K562 (cell line): ENCODE measurements around the gene HRH1. TPM values are rescaled to one million over a fixed set of nuclear protein-coding genes. Genes with fewer than 3 reads are reported as not detected.

ENCODE experiments used
- ATAC-seq: fragments of 200-7000 bp; cut with Tn5 transposase; 3 replicates; pipeline ENCODE4 v1.9.1; 2020; ENCODE audit warnings: moderate library complexity
- BruUV-seq: library from RNA; stranded (reverse); fragments of 400-500 nt; replicated peaks from 2 replicates; lab custom pipeline; 2021; lab: Mats Ljungman, UMichigan
- CTCF ChIA-PET: fragments of 300-600 bp; formaldehyde crosslinking; extraction: SDS; loops from one replicate; lab custom pipeline; 2021; ENCODE audit warnings: low intra/inter-chr PET ratio; lab: Yijun Ruan, JAX
- POLR2A ChIA-PET: fragments of 300-600, 350-650 bp; sonication (Branson Sonifier 250); formaldehyde crosslinking; extraction: SDS; loops from one replicate; lab custom pipeline; 2021; ENCODE audit warnings: antibody characterized with exemption, inconsistent platforms; lab: Yijun Ruan, JAX
- DNase-seq, 4 experiments: peaks; one replicate each; pipeline versions ENCODE4 v3.0.0 to v3.0.0-alpha.2; 2011 to 2018; ENCODE audit warnings: low spot score in 3 of 4, mixed read lengths in 3 of 4; ENCODE audit errors: extremely low read depth in 1 of 4
- FAIRE-seq: peaks from 2 replicates; lab custom pipeline; 2011; peaks lifted over from hg19 to GRCh38; lab: Jason Lieb, UNC
- H2AFZ ChIP-seq: 2 replicates; pipeline ENCODE4 v1.6.0; 2011; ENCODE audit warnings: low read depth, low read length, control low read depth, inconsistent platforms
- H3K27ac ChIP-seq: fragments of 200-600 bp; 3 replicates; pipeline ENCODE4 v1.8.0; 2011; ENCODE audit warnings: low read depth, mild to moderate bottlenecking, control low read depth, inconsistent platforms, low read length, moderate library complexity, mixed read lengths; ENCODE audit errors: extremely low read depth
- H3K27me3 ChIP-seq, 2 experiments: fragments of 300-600 bp in 1 of 2; 2 replicates in 1 of 2; 3 replicates in 1 of 2; pipeline versions ENCODE4 v1.6.0 to v1.8.0; 2011; ENCODE audit warnings: inconsistent platforms in 2 of 2, low read length in 2 of 2, mild to moderate bottlenecking in 1 of 2, mixed read lengths in 1 of 2, moderate library complexity in 1 of 2; ENCODE audit not compliant: control insufficient read depth in 2 of 2, insufficient read depth in 2 of 2
- H3K36me3 ChIP-seq: fragments of 300-600 bp; 3 replicates; pipeline ENCODE4 v1.8.0; 2011; ENCODE audit warnings: mild to moderate bottlenecking, low read length, inconsistent platforms; ENCODE audit not compliant: control insufficient read depth, insufficient read depth
- H3K4me1 ChIP-seq, 2 experiments: fragments of 200-600 bp in 1 of 2; replicated peaks in 1 of 2; 2 replicates in 1 of 2; 3 replicates in 1 of 2; pipeline versions ENCODE4 v1.5.1 to v1.8.0; 2011; ENCODE audit warnings: inconsistent platforms in 2 of 2, low read length in 2 of 2, mild to moderate bottlenecking in 1 of 2, mixed read lengths in 1 of 2, moderate library complexity in 1 of 2; ENCODE audit not compliant: control insufficient read depth in 2 of 2, insufficient read depth in 2 of 2
- H3K4me2 ChIP-seq: 2 replicates; pipeline ENCODE4 v1.6.1; 2011; ENCODE audit warnings: low read length, control low read depth, inconsistent platforms, mixed read lengths; ENCODE audit not compliant: insufficient read depth
- H3K4me3 ChIP-seq: fragments of 200-600 bp; sonication (generic), shearing (Covaris generic); 2 replicates; pipeline ENCODE4 v1.5.1; 2016; ENCODE audit warnings: control low read depth, inconsistent platforms
- H3K79me2 ChIP-seq: fragments of 200-600 bp; 3 replicates; pipeline ENCODE4 v1.8.0; 2011; ENCODE audit warnings: low read length, inconsistent platforms; ENCODE audit not compliant: control insufficient read depth, insufficient read depth
- H3K9ac ChIP-seq, 2 experiments: 2 replicates each; pipeline versions ENCODE4 v1.6.0 to v1.6.1; 2011; ENCODE audit warnings: low read depth in 2 of 2, low read length in 2 of 2, control low read depth in 1 of 2, inconsistent platforms in 1 of 2, mild to moderate bottlenecking in 1 of 2, mixed read lengths in 1 of 2; ENCODE audit not compliant: insufficient read depth in 1 of 2
- H3K9me1 ChIP-seq: one replicate; pipeline ENCODE4 v1.6.0; 2011; ENCODE audit warnings: inconsistent platforms, mild to moderate bottlenecking, low read length, moderate library complexity; ENCODE audit not compliant: control insufficient read depth, insufficient read depth
- H3K9me3 ChIP-seq: replicated peaks from 2 replicates; pipeline ENCODE4 v1.5.1; 2011; ENCODE audit warnings: low read depth, low read length, inconsistent platforms; ENCODE audit not compliant: control insufficient read depth, insufficient read depth
- H4K20me1 ChIP-seq: replicated peaks from 2 replicates; pipeline ENCODE4 v1.6.1; 2011; ENCODE audit warnings: low read length, inconsistent platforms, mixed read lengths; ENCODE audit not compliant: control insufficient read depth, insufficient read depth
- ARHGAP35 ChIP-seq: fragments of 450-650 bp; IDR thresholded peaks from 2 replicates; pipeline ENCODE4 v1.6.1; 2018; ENCODE audit not compliant: partially characterized antibody
- C11orf30 ChIP-seq: fragments of 450-650 bp; IDR thresholded peaks from 2 replicates; pipeline ENCODE4 v1.6.1; 2016; ENCODE audit warnings: low read depth, mild to moderate bottlenecking
- CBFB ChIP-seq: sonication (generic); formaldehyde crosslinking; IDR thresholded peaks from 2 replicates; pipeline ENCODE4 v1.4.0; 2020; ENCODE audit warnings: mild to moderate bottlenecking, missing genetic modification reagents
- E2F4 ChIP-seq: sonication (generic); formaldehyde crosslinking; IDR thresholded peaks from 2 replicates; pipeline ENCODE4 v1.8.0; 2022; ENCODE audit warnings: mild to moderate bottlenecking, low read depth, missing genetic modification reagents
- ERF ChIP-seq: fragments of 450-650 bp; formaldehyde crosslinking; IDR thresholded peaks from 2 replicates; pipeline ENCODE4 v1.4.0; 2020; ENCODE audit warnings: mild to moderate bottlenecking, mixed read lengths
- HLTF ChIP-seq: fragments of 450-650 bp; IDR thresholded peaks from 2 replicates; pipeline ENCODE4 v1.6.1; 2016
- HNRNPK ChIP-seq: fragments of 200-400 bp; formaldehyde crosslinking; IDR thresholded peaks from one replicate; pipeline ENCODE4 v1.6.1; 2018; ENCODE audit warnings: mild to moderate bottlenecking, low read depth, low read length; ENCODE audit not compliant: poor library complexity, severe bottlenecking
- IFI16 ChIP-seq: fragments of 250-450 bp; sonication (Bioruptor Pico); IDR thresholded peaks from 2 replicates; pipeline ENCODE4 v2.1.2; 2022; ENCODE audit warnings: mild to moderate bottlenecking, inconsistent platforms
- MAFG ChIP-seq: fragments of 450-650 bp; conservative IDR thresholded peaks from 2 replicates; pipeline ENCODE4 v1.6.1; 2016; ENCODE audit warnings: missing genetic modification characterization, missing compliant biosample characterization
- MAX ChIP-seq: sonication (generic); formaldehyde crosslinking; IDR thresholded peaks from 2 replicates; pipeline ENCODE4 v1.9.0; 2022; ENCODE audit warnings: mild to moderate bottlenecking, missing genetic modification reagents
- NFATC3 ChIP-seq: fragments of 450-650 bp; IDR thresholded peaks from 2 replicates; pipeline ENCODE4 v1.6.1; 2017; ENCODE audit warnings: mild to moderate bottlenecking
- OTX1 ChIP-seq: fragments of 450-650 bp; formaldehyde crosslinking; IDR thresholded peaks from 2 replicates; pipeline ENCODE4 v1.4.0; 2022; ENCODE audit warnings: mild to moderate bottlenecking
- ZNF311 ChIP-seq: fragments of 250-450 bp; sonication (Bioruptor Pico); IDR thresholded peaks from 2 replicates; pipeline ENCODE4 v1.4.0; 2020; ENCODE audit warnings: mild to moderate bottlenecking, moderate library complexity
- ZNF324 ChIP-seq: fragments of 250-450 bp; sonication (Bioruptor Pico); IDR thresholded peaks from 2 replicates; pipeline ENCODE4 v1.4.0; 2020; ENCODE audit warnings: mild to moderate bottlenecking
- ZNF717 ChIP-seq: fragments of 250-450 bp; sonication (Bioruptor Pico); IDR thresholded peaks from 2 replicates; pipeline ENCODE4 v1.5.0; 2021
- WGBS: fragments of 100-300 bp; shearing (Covaris generic); methylation state at CpG from one replicate; pipeline ENCODE4 v1.1.6; 2016; ENCODE audit warnings: low coverage, mixed read lengths; ENCODE audit not compliant: insufficient coverage; ENCODE audit errors: missing lambda C conversion rate; 5-methylcytosine and 5-hydroxymethylcytosine counted together
- in situ Hi-C: fragments of 300-500 bp; cut with MboI; formaldehyde crosslinking; loops from 4 replicates; pipeline ENCODE4 v1.15.0; 2018; ENCODE audit warnings: inconsistent platforms, mixed read lengths
- intact Hi-C: fragments of 100-400 bp; cut with micrococcal nuclease; formaldehyde crosslinking; loops from 2 replicates; pipeline ENCODE4 v1.14.2; 2022
- polyA plus RNA-seq, 8 experiments: library from polyadenylated mRNA; depleted of rRNA in 4 of 8; stranded (reverse) in 5 of 8; unstranded in 3 of 8; fragments of >200 nt; fragmentation: Nextera tagmentation in 2 of 8; fragmentation: Illumina TruSeq in 1 of 8; extraction: Ambion mirVana in 2 of 8; extraction: Trizol in 1 of 8; gene quantifications; 2 replicates each; pipeline versions ENCODE4 v1.2.1 to v1.2.3, GENCODE V29; 2011 to 2014; ENCODE audit warnings: inconsistent platforms in 1 of 8, missing spikeins in 1 of 8
- total RNA-seq, 7 experiments: library from RNA; depleted of rRNA in 6 of 7; stranded (reverse); fragments of >200 nt in 6 of 7; fragmentation: Illumina TruSeq in 2 of 7; extraction: Trizol in 2 of 7; gene quantifications; 2 replicates each; pipeline versions ENCODE4 v1.2.1 to v1.2.3, GENCODE V29; 2011 to 2021; ENCODE audit warnings: low replicate concordance in 1 of 7
- TF ChIP-seq, protein P1 (sequence below): fragments of 250-450 bp; sonication (Bioruptor Pico); IDR thresholded peaks from 2 replicates; pipeline ENCODE4 v1.8.0; 2021; ENCODE audit warnings: moderate library complexity, mild to moderate bottlenecking, inconsistent platforms

HRH1 gene
- total and polyA plus RNA-seq, 9 of the 15 experiments (the other 6 are each of a cell fraction or from before 2014, with no cell fraction given), result 0.03 to 0.15 (median 0.06) TPM; not detected in 1

- Histone ChIP-seq H3K27ac (no peak overlapping the region), H3K9me3 (no peaks in the 10 kb centered on the region), H3K4me2 (no peak overlapping the region), H2AFZ (no peak overlapping the region), H3K4me3 (no peak overlapping the region), H4K20me1 (no peaks in the 10 kb centered on the region), H3K27me3 (no peaks in the 10 kb centered on the region), H3K9ac (no peak overlapping the region), H3K36me3 (peaks cover 59% of the 10 kb centered on the region), H3K9me1 (no peaks in the 10 kb centered on the region), H3K79me2 (no peaks in the 10 kb centered on the region)
- ATAC-seq (no peak), DNase-seq (no peak), FAIRE-seq (peak; percentile 23)
- in situ Hi-C loops (no loop called here), intact Hi-C loops (no loop called here)
- ChIA-PET POLR2A (interaction anchor here (1.2 kb wide), 2 partner anchors 15 to 20 kb away, joined by 4 to 8 read pairs; no protein-coding TSS in a partner anchor), CTCF (no interaction called here)
- 82% methylated on average over 3 of the region's 3 CpGs for WGBS
- BruUV-seq, result no TSS peak
- no peak for TF ChIP-seq MAFG (tag)
- no peak for TF ChIP-seq ZNF324 (CRISPR knock-in tag)
- TF ChIP-seq, protein P1, sequence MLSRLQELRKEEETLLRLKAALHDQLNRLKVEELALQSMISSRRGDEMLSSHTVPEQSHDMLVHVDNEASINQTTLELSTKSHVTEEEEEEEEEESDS (CRISPR knock-in tag), result no peak
- TF ChIP-seq CBFB (CRISPR knock-in tag), result no peak
- no peak for TF ChIP-seq IFI16
- TF ChIP-seq, all 486 proteins: peak for 0
- H3K4me1 ChIP-seq, result peaks cover 0 to 7% of the 10 kb centered on the region in 2 experiments; a peak in 1 of 5 replicates
These were observed 146.7 kb downstream of the HRH1 start for GRCh38 chr3:11300970-11301369.

DNA sequence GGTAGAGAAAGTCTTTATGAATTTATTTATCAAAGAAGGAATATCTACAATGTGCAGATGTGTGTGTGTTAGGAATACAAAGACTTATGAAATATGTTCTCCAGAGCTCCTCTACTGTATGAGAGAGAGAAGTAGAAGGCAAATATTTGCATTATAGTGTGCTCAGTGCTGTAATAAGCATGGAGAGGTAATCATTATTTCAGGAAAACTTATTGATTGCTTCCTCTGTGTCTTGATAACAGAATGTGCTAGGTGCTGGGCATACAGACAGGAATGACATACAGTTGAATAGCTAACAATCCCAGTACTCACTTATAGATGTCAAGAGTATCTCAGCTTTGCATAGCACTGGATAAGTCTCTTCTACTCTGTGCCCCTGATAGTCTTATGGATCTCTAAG is 148.2 kb downstream of the HRH1 start:
- Histone ChIP-seq H3K36me3 (peaks cover 67% of the 10 kb centered on the region), H3K4me3 (no peak overlapping the region), H3K9me1 (no peaks in the 10 kb centered on the region), H3K27ac (no peak overlapping the region), H2AFZ (no peak overlapping the region), H3K9me3 (no peaks in the 10 kb centered on the region), H4K20me1 (no peaks in the 10 kb centered on the region), H3K4me1 (peaks cover 0 to 7% of the 10 kb centered on the region in 2 experiments; a peak in 1 of 5 replicates), H3K79me2 (no peaks in the 10 kb centered on the region), H3K4me2 (no peak overlapping the region), H3K27me3 (no peaks in the 10 kb centered on the region), H3K9ac (no peak overlapping the region)
- no TSS peak for BruUV-seq
- ATAC-seq, result no peak
- intact Hi-C loops (no loop called here), in situ Hi-C loops (no loop called here)
- CTCF ChIA-PET, result no interaction called here
- no peak for DNase-seq
- POLR2A ChIA-PET, result no interaction called here
- no peak for FAIRE-seq
- TF ChIP-seq OTX1 (CRISPR knock-in tag) (no peak), E2F4 (CRISPR knock-in tag) (no peak), NFATC3 (no peak), HLTF (no peak), ZNF717 (CRISPR knock-in tag) (no peak), ARHGAP35 (no peak), C11orf30 (no peak), HNRNPK (no peak), ERF (no peak), MAX (CRISPR knock-in tag) (no peak), ZNF311 (CRISPR knock-in tag) (no peak)
